Muscle layer of duodenum (tissue), 2 donors: Measurements from ENCODE around the gene NRP2.
A peak's percentile ranks its signal among the peaks of the same experiment; 100 is the strongest.

Source experiments
- H3K27ac ChIP-seq: one replicate; pipeline ENCODE4 v1.7.0; 2013; ENCODE audit warnings: mild to moderate bottlenecking, low read length
- H3K27me3 ChIP-seq: one replicate; pipeline ENCODE4 v1.7.0; 2013; ENCODE audit warnings: low read depth, mild to moderate bottlenecking, control low read depth, low read length
- H3K36me3 ChIP-seq, 2 donors: one replicate each; pipeline ENCODE4 v1.7.0; 2013; ENCODE audit warnings: low read length in 2 of 2, control low read depth in 1 of 2, mild to moderate bottlenecking in 1 of 2; ENCODE audit not compliant: insufficient read depth in 2 of 2, control insufficient read depth in 1 of 2
- H3K4me1 ChIP-seq, 2 donors: one replicate each; pipeline ENCODE4 v1.7.0; 2013; ENCODE audit warnings: low read length in 2 of 2, mild to moderate bottlenecking in 2 of 2, control low read depth in 1 of 2, moderate library complexity in 1 of 2; ENCODE audit not compliant: insufficient read depth in 2 of 2, control insufficient read depth in 1 of 2
- H3K4me3 ChIP-seq, 2 donors: one replicate each; pipeline ENCODE4 v1.7.0; 2013; ENCODE audit warnings: low read length in 2 of 2, low read depth in 1 of 2, mild to moderate bottlenecking in 1 of 2
- H3K9me3 ChIP-seq, 2 donors: one replicate each; pipeline ENCODE4 v1.7.0; 2013; ENCODE audit warnings: low read length in 2 of 2, control low read depth in 1 of 2, mild to moderate bottlenecking in 1 of 2; ENCODE audit not compliant: control insufficient read depth in 1 of 2
- donor health status: healthy.

Gene NRP2

GRCh38 chr2:205650931-205651330 is 31.4 kb upstream of the NRP2 start:
- Histone ChIP-seq H3K4me3 (no peak overlapping the region), H3K36me3 (no peaks in the 10 kb centered on the region), H3K27ac (no peak overlapping the region), H3K9me3 (no peaks in the 10 kb centered on the region), H3K27me3 (no peaks in the 10 kb centered on the region), H3K4me1 (no peaks in the 10 kb centered on the region)

- no peaks in the 10 kb centered on the region for H3K27me3 ChIP-seq
- H3K27ac ChIP-seq = no peak overlapping the region
- H3K4me3 ChIP-seq = no peak overlapping the region
- peaks cover 0 to under 1% of the 10 kb centered on the region in 2 donors for H3K4me1 ChIP-seq
- H3K9me3 ChIP-seq = no peaks in the 10 kb centered on the region
- H3K36me3 ChIP-seq = no peaks in the 10 kb centered on the region
Measured at GRCh38 chr2:205651719-205652118, 30.6 kb upstream of the NRP2 start.

- no peak overlapping the region for H3K27ac ChIP-seq
- no peak overlapping the region for H3K4me3 ChIP-seq
- peaks cover 4 to 11% of the 10 kb centered on the region in 2 donors for H3K4me1 ChIP-seq
- H3K27me3 ChIP-seq = no peaks in the 10 kb centered on the region
- no peaks in the 10 kb centered on the region for H3K9me3 ChIP-seq
- H3K36me3 ChIP-seq = no peaks in the 10 kb centered on the region
Measured at GRCh38 chr2:205654878-205655605, 27.3 kb upstream of the NRP2 start.

GRCh38 chr2:205655779-205656456 is 26.4 kb upstream of the NRP2 start:
- no peak overlapping the region for H3K27ac ChIP-seq
- no peaks in the 10 kb centered on the region for H3K9me3 ChIP-seq
- no peaks in the 10 kb centered on the region for H3K36me3 ChIP-seq
- H3K4me3 ChIP-seq = no peak overlapping the region
- H3K27me3 ChIP-seq = no peaks in the 10 kb centered on the region
- peaks cover 4 to 15% of the 10 kb centered on the region in 2 donors for H3K4me1 ChIP-seq

- peaks cover 4 to 16% of the 10 kb centered on the region in 2 donors for H3K4me1 ChIP-seq
- no peaks in the 10 kb centered on the region for H3K9me3 ChIP-seq
- no peaks in the 10 kb centered on the region for H3K36me3 ChIP-seq
- H3K27ac ChIP-seq = no peak overlapping the region
- H3K27me3 ChIP-seq = no peaks in the 10 kb centered on the region
- H3K4me3 ChIP-seq = no peak overlapping the region
Measured at GRCh38 chr2:205656461-205656860, 25.8 kb upstream of the NRP2 start.

- H3K36me3 ChIP-seq = no peaks in the 10 kb centered on the region
- no peak overlapping the region for H3K4me3 ChIP-seq
- H3K27me3 ChIP-seq = no peaks in the 10 kb centered on the region
- H3K27ac ChIP-seq = no peak overlapping the region
- H3K9me3 ChIP-seq = no peaks in the 10 kb centered on the region
- H3K4me1 ChIP-seq = peaks cover 4 to 16% of the 10 kb centered on the region in 2 donors
Measured at GRCh38 chr2:205656941-205657340, 25.4 kb upstream of the NRP2 start.

- Histone ChIP-seq H3K27me3 (no peaks in the 10 kb centered on the region), H3K4me3 (no peak overlapping the region), H3K9me3 (no peaks in the 10 kb centered on the region), H3K27ac (no peak overlapping the region), H3K36me3 (no peaks in the 10 kb centered on the region), H3K4me1 (peaks cover 4 to 16% of the 10 kb centered on the region in 2 donors)
Measured at GRCh38 chr2:205657579-205657978, 24.7 kb upstream of the NRP2 start.

- Histone ChIP-seq H3K27ac (no peak overlapping the region), H3K4me1 (peaks cover 4 to 16% of the 10 kb centered on the region in 2 donors), H3K4me3 (no peak overlapping the region), H3K36me3 (no peaks in the 10 kb centered on the region), H3K9me3 (no peaks in the 10 kb centered on the region), H3K27me3 (no peaks in the 10 kb centered on the region)
Measured at GRCh38 chr2:205658068-205658467, 24.2 kb upstream of the NRP2 start.

GRCh38 chr2:205658572-205658971 is 23.7 kb upstream of the NRP2 start:
- Histone ChIP-seq H3K4me1 (peaks cover 4 to 16% of the 10 kb centered on the region in 2 donors), H3K27me3 (no peaks in the 10 kb centered on the region), H3K4me3 (no peak overlapping the region), H3K27ac (no peak overlapping the region), H3K9me3 (no peaks in the 10 kb centered on the region), H3K36me3 (no peaks in the 10 kb centered on the region)

- Histone ChIP-seq H3K4me1 (peaks cover 4 to 16% of the 10 kb centered on the region in 2 donors), H3K36me3 (no peaks in the 10 kb centered on the region), H3K4me3 (no peak overlapping the region), H3K27me3 (no peaks in the 10 kb centered on the region), H3K9me3 (no peaks in the 10 kb centered on the region), H3K27ac (no peak overlapping the region)
Measured at GRCh38 chr2:205659922-205660321, 22.4 kb upstream of the NRP2 start.

- peak overlapping the region; percentile 1 for H3K27ac ChIP-seq
- peaks cover 4 to 16% of the 10 kb centered on the region in 2 donors for H3K4me1 ChIP-seq
- no peaks in the 10 kb centered on the region for H3K27me3 ChIP-seq
- H3K9me3 ChIP-seq = no peaks in the 10 kb centered on the region
- H3K36me3 ChIP-seq = no peaks in the 10 kb centered on the region
- no peak overlapping the region for H3K4me3 ChIP-seq
Measured at GRCh38 chr2:205660521-205661124, 21.7 kb upstream of the NRP2 start.
